Gastroesophageal sphincter (tissue), 4 donors: ENCODE data around the gene MGAT5B. TPM values are rescaled to one million over a fixed set of nuclear protein-coding genes. Genes with fewer than 3 reads are reported as not detected.

Experiments used
- ATAC-seq: fragments of 150-250 bp; one replicate; pipeline ENCODE4 v1.9.1; 2016; ENCODE audit warnings: mild to moderate bottlenecking, moderate library complexity
- H3K27ac ChIP-seq, 4 donors: fragments of 200-600 bp; sonication (generic) in 3 of 4; 1 replicate in 3 of 4; 2 replicates in 1 of 4; pipeline ENCODE4 v1.5.1; 2016 to 2019
- H3K27me3 ChIP-seq: fragments of 200-600 bp; sonication (generic); one replicate; pipeline ENCODE4 v1.5.1; 2019
- H3K36me3 ChIP-seq, 2 donors: fragments of 200-600 bp; sonication (generic); one replicate each; pipeline ENCODE4 v1.5.1; 2019; ENCODE audit warnings: control low read depth in 1 of 2
- H3K4me1 ChIP-seq, 3 donors: fragments of 200-600 bp; sonication (generic); 1 replicate in 2 of 3; 2 replicates in 1 of 3; pipeline ENCODE4 v1.5.1; 2016 to 2019; ENCODE audit warnings: control low read depth in 2 of 3
- H3K4me3 ChIP-seq, 2 donors: fragments of 200-600 bp; sonication (generic); one replicate each; pipeline ENCODE4 v1.5.1; 2019; ENCODE audit warnings: mild to moderate bottlenecking in 1 of 2, moderate library complexity in 1 of 2
- H3K9me3 ChIP-seq, 3 donors: fragments of 200-600 bp; sonication (generic); one replicate each; pipeline ENCODE4 v1.5.1; 2017 to 2019; ENCODE audit warnings: control low read depth in 2 of 3
- EP300 ChIP-seq: sonication (generic); formaldehyde crosslinking; IDR thresholded peaks from one replicate; pipeline ENCODE4 v1.6.1; 2017; ENCODE audit warnings: antibody characterized with exemption, mild to moderate bottlenecking
- POLR2A ChIP-seq, 2 donors: fragments of 450-650 bp; IDR thresholded peaks; one replicate each; pipeline ENCODE4 v1.6.1; 2017; ENCODE audit warnings: antibody characterized with exemption in 2 of 2, mild to moderate bottlenecking in 2 of 2, moderate library complexity in 1 of 2
- POLR2AphosphoS5 ChIP-seq: sonication (generic); formaldehyde crosslinking; IDR thresholded peaks from one replicate; pipeline ENCODE4 v1.6.1; 2017; ENCODE audit warnings: antibody characterized with exemption
- WGBS, 2 donors: methylation state at CpG; one replicate each; pipeline ENCODE4 v1.1.5; 2018; ENCODE audit warnings: low coverage in 1 of 2; 5-methylcytosine and 5-hydroxymethylcytosine counted together
- total RNA-seq, 4 donors: library from RNA; depleted of rRNA; stranded (reverse); fragments of >200 nt; gene quantifications; one replicate each; pipeline ENCODE4 v1.1.0, GENCODE V29; 2016
- TF ChIP-seq, protein P1 (sequence below), 4 experiments: fragments of 200-600 bp in 2 of 4; fragments of 450-650 bp in 2 of 4; sonication (generic) in 1 of 4; IDR thresholded peaks; one replicate each; pipeline ENCODE4 v1.5.1; 2017 to 2019; ENCODE audit warnings: antibody characterized with exemption in 4 of 4, mild to moderate bottlenecking in 2 of 4, moderate library complexity in 2 of 4

The MGAT5B gene
- total RNA-seq, 4 donors from 2014 or later, result 0.12 to 0.81 (median 0.29) TPM

DNA sequence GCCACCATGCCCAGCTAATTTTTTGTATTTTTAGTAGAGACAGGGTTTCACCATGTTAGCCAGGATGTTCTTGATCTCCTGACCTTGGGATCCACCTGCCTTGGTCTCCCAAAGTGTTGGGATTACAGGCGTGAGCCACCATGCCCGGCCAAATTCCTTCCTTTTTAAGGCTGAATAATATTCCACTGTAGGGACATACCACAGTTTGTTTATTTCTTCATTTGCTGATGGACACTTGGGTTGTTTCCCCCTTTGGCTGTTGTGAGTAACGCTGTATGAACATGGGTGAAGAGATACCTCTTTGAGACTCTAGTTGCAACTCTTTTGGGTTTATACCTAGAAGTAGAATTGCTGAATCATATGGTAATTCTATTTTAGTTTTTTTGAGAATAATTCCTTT lies 13.1 kb upstream of the MGAT5B start:
- no peak for TF ChIP-seq EP300
- no peak for TF ChIP-seq POLR2A (IDR thresholded peaks at IDR 0.05)
- H3K27me3 ChIP-seq, result peaks cover 58% of the 10 kb centered on the region
- WGBS, 2 donors, result 94 to 100% methylated on average over 3 of the region's 3 CpGs
- no peaks in the 10 kb centered on the region for H3K4me1 ChIP-seq
- no peak overlapping the region for H3K4me3 ChIP-seq
- no peak overlapping the region for H3K27ac ChIP-seq
- ATAC-seq, result no peak
- H3K36me3 ChIP-seq, result no peaks in the 10 kb centered on the region
- no peaks in the 10 kb centered on the region for H3K9me3 ChIP-seq

DNA sequence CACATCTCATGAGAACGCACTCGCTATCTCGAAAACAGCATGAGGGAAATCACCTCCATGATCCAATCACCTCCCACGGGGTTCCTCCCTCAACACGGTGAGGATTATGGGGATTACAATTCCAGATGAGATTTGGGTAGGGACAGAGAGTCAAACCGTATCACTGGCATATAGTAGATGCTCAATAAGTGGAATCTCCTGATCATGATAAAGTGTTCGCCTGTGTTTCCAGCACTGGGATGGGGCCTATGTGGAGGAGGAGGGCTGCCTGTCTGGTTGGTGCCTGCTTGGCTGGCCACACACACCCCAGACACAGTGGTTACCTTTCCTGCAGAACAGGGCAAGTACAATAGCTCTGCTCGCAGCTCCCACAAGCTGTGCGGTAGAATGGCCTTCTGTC lies 6.1 kb upstream of the MGAT5B start:
- no peaks in the 10 kb centered on the region for H3K36me3 ChIP-seq
- TF ChIP-seq POLR2A (IDR thresholded peaks at IDR 0.05) (no peak), EP300 (no peak), POLR2AphosphoS5 (no peak)
- TF ChIP-seq, protein P1, sequence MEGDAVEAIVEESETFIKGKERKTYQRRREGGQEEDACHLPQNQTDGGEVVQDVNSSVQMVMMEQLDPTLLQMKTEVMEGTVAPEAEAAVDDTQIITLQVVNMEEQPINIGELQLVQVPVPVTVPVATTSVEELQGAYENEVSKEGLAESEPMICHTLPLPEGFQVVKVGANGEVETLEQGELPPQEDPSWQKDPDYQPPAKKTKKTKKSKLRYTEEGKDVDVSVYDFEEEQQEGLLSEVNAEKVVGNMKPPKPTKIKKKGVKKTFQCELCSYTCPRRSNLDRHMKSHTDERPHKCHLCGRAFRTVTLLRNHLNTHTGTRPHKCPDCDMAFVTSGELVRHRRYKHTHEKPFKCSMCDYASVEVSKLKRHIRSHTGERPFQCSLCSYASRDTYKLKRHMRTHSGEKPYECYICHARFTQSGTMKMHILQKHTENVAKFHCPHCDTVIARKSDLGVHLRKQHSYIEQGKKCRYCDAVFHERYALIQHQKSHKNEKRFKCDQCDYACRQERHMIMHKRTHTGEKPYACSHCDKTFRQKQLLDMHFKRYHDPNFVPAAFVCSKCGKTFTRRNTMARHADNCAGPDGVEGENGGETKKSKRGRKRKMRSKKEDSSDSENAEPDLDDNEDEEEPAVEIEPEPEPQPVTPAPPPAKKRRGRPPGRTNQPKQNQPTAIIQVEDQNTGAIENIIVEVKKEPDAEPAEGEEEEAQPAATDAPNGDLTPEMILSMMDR (IDR thresholded peaks at IDR 0.05), result no peak
- WGBS, 2 donors, result 72 to 80% methylated on average over 6 to 9 of the region's 9 CpGs
- H3K9me3 ChIP-seq, result no peaks in the 10 kb centered on the region
- H3K27ac ChIP-seq, result no peak overlapping the region
- no peak for ATAC-seq
- no peak overlapping the region for H3K4me3 ChIP-seq
- H3K4me1 ChIP-seq, result no peaks in the 10 kb centered on the region
- peaks cover 42% of the 10 kb centered on the region for H3K27me3 ChIP-seq

DNA sequence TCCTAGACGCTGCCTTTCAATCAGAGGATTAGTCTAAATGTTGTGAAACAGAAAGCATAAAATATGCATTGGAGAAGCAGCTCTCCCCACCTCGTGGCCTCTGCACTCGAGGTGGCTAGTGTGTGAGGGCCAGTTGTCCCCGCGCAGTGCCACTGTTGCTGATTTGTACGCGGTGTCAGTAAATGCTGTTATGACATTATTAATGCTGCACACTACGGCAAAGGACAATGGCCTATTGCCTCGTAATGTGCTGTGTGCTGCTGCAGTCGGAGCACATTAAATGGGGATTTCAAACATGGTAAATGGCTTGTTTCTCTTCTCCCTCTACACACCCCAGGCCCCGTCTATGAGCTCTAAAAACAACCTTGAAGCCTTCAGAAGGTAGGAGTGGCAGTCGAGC lies 5.7 kb upstream of the MGAT5B start:
- Histone ChIP-seq H3K4me1 (peaks cover 0 to 3% (median 0%) of the 10 kb centered on the region in 3 donors), H3K27me3 (peaks cover 42% of the 10 kb centered on the region), H3K9me3 (no peaks in the 10 kb centered on the region), H3K27ac (no peak overlapping the region), H3K36me3 (no peaks in the 10 kb centered on the region), H3K4me3 (no peak overlapping the region)
- 78 to 91% methylated on average over 7 to 11 of the region's 12 CpGs for WGBS, 2 donors
- ATAC-seq, result no peak
- TF ChIP-seq POLR2AphosphoS5 (no peak), POLR2A (IDR thresholded peaks at IDR 0.05) (no peak), EP300 (no peak)
- TF ChIP-seq, protein P1 (IDR thresholded peaks at IDR 0.05), result no peak

DNA sequence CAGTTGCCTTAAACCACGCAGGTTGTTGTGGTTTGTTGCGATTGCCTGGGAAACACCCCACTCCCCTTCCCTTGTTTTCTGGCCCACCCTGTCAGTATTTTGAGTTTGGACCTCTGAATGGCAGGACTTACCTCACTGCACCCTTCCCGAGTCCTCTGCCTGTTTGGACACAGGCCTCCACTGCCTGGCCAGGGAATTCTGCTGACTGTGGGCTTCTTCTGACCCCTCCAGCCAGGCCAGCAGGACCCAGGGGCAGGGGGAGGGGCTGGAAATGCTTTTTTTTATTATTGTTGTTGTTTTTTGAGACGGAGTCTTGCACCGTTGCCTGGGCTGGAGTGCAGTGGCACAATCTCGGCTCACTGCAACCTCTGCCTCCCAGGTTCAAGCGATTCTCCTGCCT lies 4.2 kb upstream of the MGAT5B start:
- Histone ChIP-seq H3K36me3 (no peaks in the 10 kb centered on the region), H3K4me1 (peaks cover 0 to 15% (median 8%) of the 10 kb centered on the region in 3 donors), H3K4me3 (no peak overlapping the region), H3K27me3 (peaks cover 54% of the 10 kb centered on the region), H3K9me3 (no peaks in the 10 kb centered on the region), H3K27ac (no peak overlapping the region)
- 74 to 93% methylated on average over 2 to 6 of the region's 7 CpGs for WGBS, 2 donors
- ATAC-seq, result no peak
- TF ChIP-seq, protein P1 (IDR thresholded peaks at IDR 0.05), result no peak
- TF ChIP-seq EP300 (no peak), POLR2A (IDR thresholded peaks at IDR 0.05) (no peak), POLR2AphosphoS5 (no peak)

DNA sequence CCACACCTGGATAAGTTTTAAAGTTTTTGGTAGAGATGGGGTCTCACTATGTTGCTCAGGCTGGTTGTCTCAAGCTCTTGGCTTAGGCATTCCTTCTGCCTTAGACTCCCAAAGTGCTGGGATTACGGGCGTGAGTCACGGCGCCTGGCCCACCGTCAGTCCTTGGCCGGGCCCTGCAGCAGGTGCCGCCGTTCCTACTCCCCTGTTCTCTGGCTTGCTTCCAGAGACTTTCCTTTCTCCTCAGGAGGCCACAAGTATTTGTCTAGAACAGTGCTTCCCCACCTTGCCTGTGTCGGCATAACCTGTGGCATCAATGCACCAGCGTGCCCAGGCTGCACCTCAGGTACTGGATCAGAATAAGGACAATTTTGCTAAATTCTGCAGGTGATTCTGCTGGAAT lies 3.0 kb upstream of the MGAT5B start:
- TF ChIP-seq EP300 (no peak), POLR2A (IDR thresholded peaks at IDR 0.05) (no peak), POLR2AphosphoS5 (no peak)
- TF ChIP-seq, protein P1 (IDR thresholded peaks at IDR 0.05), result no peak
- peaks cover 0 to 27% (median 18%) of the 10 kb centered on the region in 3 donors for H3K4me1 ChIP-seq
- H3K9me3 ChIP-seq, result no peaks in the 10 kb centered on the region
- 87% methylated on average over 10 of the region's 10 CpGs; no CpG with 5 or more reads in 1 of the 2 donors for WGBS, 2 donors
- H3K4me3 ChIP-seq, result no peak overlapping the region
- peaks cover 65% of the 10 kb centered on the region for H3K27me3 ChIP-seq
- H3K36me3 ChIP-seq, result no peaks in the 10 kb centered on the region
- no peak overlapping the region for H3K27ac ChIP-seq
- ATAC-seq, result no peak
